Neural cell (in vitro differentiated cells): ENCODE measurements around the gene CDSN. TPM values are rescaled to one million over a fixed set of nuclear protein-coding genes. Genes with fewer than 3 reads are reported as not detected.

ENCODE experiments used
- H2AFZ ChIP-seq: fragments of 200-600, 300-800 bp; sonication (generic), shearing (Covaris generic); 2 replicates; pipeline ENCODE4 v1.6.0; 2014; ENCODE audit warnings: low read depth, mild to moderate bottlenecking, antibody characterized with exemption, low read length, moderate library complexity
- H3F3A ChIP-seq: fragments of 200-600 bp; shearing (Covaris generic); 2 replicates; pipeline ENCODE4 v1.6.1; 2016; ENCODE audit warnings: mild to moderate bottlenecking, moderate library complexity, mixed read lengths, antibody characterized with exemption, low read length; ENCODE audit not compliant: insufficient read depth, poor library complexity, severe bottlenecking
- H3K27ac ChIP-seq: fragments of 200-600, 300-800 bp; sonication (generic), shearing (Covaris generic); 2 replicates; pipeline ENCODE4 v1.5.1; 2014; ENCODE audit warnings: mild to moderate bottlenecking, low read length, moderate library complexity
- H3K27me3 ChIP-seq: fragments of 300-800, 200-600 bp; sonication (generic), shearing (Covaris generic); 2 replicates; pipeline ENCODE4 v1.6.0; 2014; ENCODE audit warnings: mild to moderate bottlenecking, low read depth, low read length, moderate library complexity; ENCODE audit not compliant: insufficient read depth
- H3K36me3 ChIP-seq: fragments of 300-800, 200-600 bp; sonication (generic), shearing (Covaris generic); 2 replicates; pipeline ENCODE4 v1.5.1; 2014; ENCODE audit warnings: mild to moderate bottlenecking, antibody characterized with exemption, low read length, moderate library complexity; ENCODE audit not compliant: insufficient read depth
- H3K4me2 ChIP-seq: fragments of 300-800, 200-600 bp; sonication (generic), shearing (Covaris generic); 2 replicates; pipeline ENCODE4 v1.6.0; 2014; ENCODE audit warnings: mild to moderate bottlenecking, low read length
- H3K4me3 ChIP-seq: fragments of 300-800, 200-600 bp; sonication (generic), shearing (Covaris generic); 2 replicates; pipeline ENCODE4 v1.5.1; 2014; ENCODE audit warnings: mild to moderate bottlenecking, low read length, moderate library complexity
- H3K79me2 ChIP-seq: fragments of 200-600 bp; shearing (Covaris generic); replicated peaks from 2 replicates; pipeline ENCODE4 v1.6.0; 2014; ENCODE audit warnings: mild to moderate bottlenecking, low read length, moderate library complexity; ENCODE audit not compliant: insufficient read depth
- H3K9ac ChIP-seq: fragments of 300-800, 200-600 bp; sonication (generic), shearing (Covaris generic); 2 replicates; pipeline ENCODE4 v1.6.1; 2016; ENCODE audit warnings: mild to moderate bottlenecking, low read length, mixed read lengths
- H3K9me2 ChIP-seq: fragments of 200-600 bp; shearing (Covaris generic); 2 replicates; pipeline ENCODE4 v1.6.1; 2016; ENCODE audit warnings: mild to moderate bottlenecking, low read length, mixed read lengths; ENCODE audit not compliant: insufficient read depth
- H3K9me3 ChIP-seq: fragments of 200-600, 300-800 bp; sonication (generic), shearing (Covaris generic); 2 replicates; pipeline ENCODE4 v1.6.1; 2016; ENCODE audit warnings: mild to moderate bottlenecking, mixed run types, low read length, moderate library complexity, mixed read lengths
- H4K20me1 ChIP-seq: fragments of 200-600 bp; shearing (Covaris generic); 2 replicates; pipeline ENCODE4 v1.6.1; 2016; ENCODE audit warnings: mild to moderate bottlenecking, mixed run types; ENCODE audit not compliant: insufficient read depth
- EP300 ChIP-seq: fragments of 450-650 bp; conservative IDR thresholded peaks from 2 replicates; pipeline ENCODE4 v1.6.1; 2014; ENCODE audit warnings: antibody characterized with exemption, mild to moderate bottlenecking, moderate library complexity; ENCODE audit not compliant: poor library complexity, severe bottlenecking
- EZH2 ChIP-seq: fragments of 200-600, 300-800 bp; shearing (Covaris generic), sonication (generic); IDR thresholded peaks from 2 replicates; pipeline ENCODE4 v1.6.1; 2014; ENCODE audit warnings: antibody characterized with exemption, low read length, borderline replicate concordance, mild to moderate bottlenecking; ENCODE audit not compliant: insufficient read depth, poor library complexity, severe bottlenecking
- MXI1 ChIP-seq: fragments of 450-650 bp; conservative IDR thresholded peaks from 2 replicates; pipeline ENCODE4 v1.6.1; 2014; ENCODE audit warnings: antibody characterized with exemption, mild to moderate bottlenecking; ENCODE audit not compliant: poor library complexity, severe bottlenecking
- POLR2AphosphoS5 ChIP-seq: IDR thresholded peaks from 2 replicates; pipeline ENCODE4 v1.6.1; 2012
- RAD21 ChIP-seq: fragments of 450-650 bp; conservative IDR thresholded peaks from 2 replicates; pipeline ENCODE4 v1.6.1; 2014; ENCODE audit warnings: antibody characterized with exemption, mild to moderate bottlenecking, moderate library complexity
- REST ChIP-seq: IDR thresholded peaks from 2 replicates; pipeline ENCODE4 v1.6.1; 2012; ENCODE audit warnings: borderline replicate concordance
- SMC3 ChIP-seq: fragments of 450-650 bp; conservative IDR thresholded peaks from 2 replicates; pipeline ENCODE4 v1.6.1; 2014; ENCODE audit warnings: antibody characterized with exemption, mild to moderate bottlenecking, moderate library complexity; ENCODE audit not compliant: poor library complexity
- TAF1 ChIP-seq: IDR thresholded peaks from 2 replicates; pipeline ENCODE4 v1.6.1; 2012; ENCODE audit warnings: low read depth
- polyA plus RNA-seq: library from polyadenylated mRNA; depleted of rRNA; stranded (reverse); fragments of >200 nt; gene quantifications from 2 replicates; pipeline ENCODE4 v1.2.3, GENCODE V29; 2014
- TF ChIP-seq, protein P1 (sequence below): fragments of 450-650 bp; IDR thresholded peaks from 2 replicates; pipeline ENCODE4 v1.5.1; 2014; ENCODE audit warnings: antibody characterized with exemption, mild to moderate bottlenecking, moderate library complexity; ENCODE audit not compliant: poor library complexity, severe bottlenecking

The CDSN gene
- polyA plus RNA-seq, 1 donor from 2014 or later, result not detected

GRCh38 chr6:31143148-31143547 is 22.9 kb upstream of the CDSN start:
- no peaks in the 10 kb centered on the region for H4K20me1 ChIP-seq
- no peaks in the 10 kb centered on the region for H3F3A ChIP-seq
- no peak overlapping the region for H3K27ac ChIP-seq
- no peaks in the 10 kb centered on the region for H3K79me2 ChIP-seq
- no peak overlapping the region for H3K9ac ChIP-seq
- TF ChIP-seq MXI1 (no peak), EZH2 (no peak), POLR2AphosphoS5 (no peak), EP300 (no peak), REST (no peak), RAD21 (no peak), SMC3 (no peak), TAF1 (no peak)
- TF ChIP-seq, protein P1, sequence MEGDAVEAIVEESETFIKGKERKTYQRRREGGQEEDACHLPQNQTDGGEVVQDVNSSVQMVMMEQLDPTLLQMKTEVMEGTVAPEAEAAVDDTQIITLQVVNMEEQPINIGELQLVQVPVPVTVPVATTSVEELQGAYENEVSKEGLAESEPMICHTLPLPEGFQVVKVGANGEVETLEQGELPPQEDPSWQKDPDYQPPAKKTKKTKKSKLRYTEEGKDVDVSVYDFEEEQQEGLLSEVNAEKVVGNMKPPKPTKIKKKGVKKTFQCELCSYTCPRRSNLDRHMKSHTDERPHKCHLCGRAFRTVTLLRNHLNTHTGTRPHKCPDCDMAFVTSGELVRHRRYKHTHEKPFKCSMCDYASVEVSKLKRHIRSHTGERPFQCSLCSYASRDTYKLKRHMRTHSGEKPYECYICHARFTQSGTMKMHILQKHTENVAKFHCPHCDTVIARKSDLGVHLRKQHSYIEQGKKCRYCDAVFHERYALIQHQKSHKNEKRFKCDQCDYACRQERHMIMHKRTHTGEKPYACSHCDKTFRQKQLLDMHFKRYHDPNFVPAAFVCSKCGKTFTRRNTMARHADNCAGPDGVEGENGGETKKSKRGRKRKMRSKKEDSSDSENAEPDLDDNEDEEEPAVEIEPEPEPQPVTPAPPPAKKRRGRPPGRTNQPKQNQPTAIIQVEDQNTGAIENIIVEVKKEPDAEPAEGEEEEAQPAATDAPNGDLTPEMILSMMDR, result no peak
- H3K4me3 ChIP-seq, result no peak overlapping the region
- no peaks in the 10 kb centered on the region for H3K36me3 ChIP-seq
- H2AFZ ChIP-seq, result no peak overlapping the region
- no peak overlapping the region for H3K4me2 ChIP-seq
- H3K9me3 ChIP-seq, result no peaks in the 10 kb centered on the region
- no peaks in the 10 kb centered on the region for H3K27me3 ChIP-seq
- no peaks in the 10 kb centered on the region for H3K9me2 ChIP-seq

GRCh38 chr6:31142361-31142761 is 22.1 kb upstream of the CDSN start:
- no peak for TF ChIP-seq EP300
- H3K4me3 ChIP-seq, result no peak overlapping the region
- H3K9me2 ChIP-seq, result no peaks in the 10 kb centered on the region
- no peak overlapping the region for H2AFZ ChIP-seq
- H3K79me2 ChIP-seq, result no peaks in the 10 kb centered on the region
- no peak overlapping the region for H3K4me2 ChIP-seq
- no peaks in the 10 kb centered on the region for H4K20me1 ChIP-seq
- no peaks in the 10 kb centered on the region for H3K9me3 ChIP-seq
- no peak overlapping the region for H3K9ac ChIP-seq
- no peaks in the 10 kb centered on the region for H3K27me3 ChIP-seq
- no peak overlapping the region for H3K27ac ChIP-seq
- H3F3A ChIP-seq, result no peaks in the 10 kb centered on the region
- H3K36me3 ChIP-seq, result no peaks in the 10 kb centered on the region

DNA sequence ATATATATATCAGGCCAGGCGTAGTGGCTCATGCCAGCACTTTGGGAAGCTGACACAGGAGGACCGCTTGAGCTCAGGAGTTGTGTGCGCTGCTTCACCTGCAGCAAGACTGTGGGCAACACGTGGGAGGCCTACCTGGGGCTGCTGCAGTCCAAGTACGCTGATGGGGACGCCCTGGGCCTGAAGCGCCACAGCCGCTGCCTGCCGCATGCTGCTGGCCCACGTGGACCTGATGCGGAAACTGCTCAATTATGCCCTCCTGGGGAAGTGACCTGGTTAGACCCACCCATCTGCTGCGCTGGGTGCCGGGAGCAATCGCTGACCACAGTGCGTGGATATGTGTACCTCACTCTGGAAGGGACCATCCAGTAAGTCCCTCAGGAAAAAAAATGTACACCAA is 20.4 kb upstream of the CDSN start:
- no peaks in the 10 kb centered on the region for H4K20me1 ChIP-seq
- H3K9me2 ChIP-seq, result no peaks in the 10 kb centered on the region
- H2AFZ ChIP-seq, result no peak overlapping the region
- no peaks in the 10 kb centered on the region for H3F3A ChIP-seq
- H3K27me3 ChIP-seq, result no peaks in the 10 kb centered on the region
- H3K27ac ChIP-seq, result no peak overlapping the region
- no peak overlapping the region for H3K4me3 ChIP-seq
- no peak overlapping the region for H3K9ac ChIP-seq
- no peaks in the 10 kb centered on the region for H3K79me2 ChIP-seq
- TF ChIP-seq RAD21 (no peak), REST (no peak), SMC3 (no peak), MXI1 (no peak), EZH2 (no peak), POLR2AphosphoS5 (no peak), TAF1 (no peak), EP300 (no peak)
- TF ChIP-seq, protein P1, result no peak
- H3K9me3 ChIP-seq, result no peaks in the 10 kb centered on the region
- no peak overlapping the region for H3K4me2 ChIP-seq
- H3K36me3 ChIP-seq, result no peaks in the 10 kb centered on the region
